GM21723 (cell line): Measurements from ENCODE around the gene PARP11.
A peak's percentile ranks its signal among the peaks of the same experiment; 100 is the strongest.

Source experiments
- ATAC-seq: cut with Tn5 transposase; IDR thresholded peaks from one replicate; pipeline ENCODE4 v1.9.1; 2021; ENCODE audit warnings: mild to moderate bottlenecking, moderate library complexity; ENCODE audit not compliant: unreplicated experiment

The PARP11 gene, protein sequence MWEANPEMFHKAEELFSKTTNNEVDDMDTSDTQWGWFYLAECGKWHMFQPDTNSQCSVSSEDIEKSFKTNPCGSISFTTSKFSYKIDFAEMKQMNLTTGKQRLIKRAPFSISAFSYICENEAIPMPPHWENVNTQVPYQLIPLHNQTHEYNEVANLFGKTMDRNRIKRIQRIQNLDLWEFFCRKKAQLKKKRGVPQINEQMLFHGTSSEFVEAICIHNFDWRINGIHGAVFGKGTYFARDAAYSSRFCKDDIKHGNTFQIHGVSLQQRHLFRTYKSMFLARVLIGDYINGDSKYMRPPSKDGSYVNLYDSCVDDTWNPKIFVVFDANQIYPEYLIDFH

GRCh38 chr12:3872800-3873636 is at the start of gene PARP11:
Gene PARP11 (minus strand): TSS chr12:3873399. CDS start chr12:3873229, 170 bp downstream.
- peak; percentile 92 for ATAC-seq

GRCh38 chr12:3922033-3922432 is 48.8 kb upstream of the PARP11 start:
- no peak for ATAC-seq

- ATAC-seq = no peak
These were observed 48.3 kb upstream of the PARP11 start for GRCh38 chr12:3921526-3921925.

DNA sequence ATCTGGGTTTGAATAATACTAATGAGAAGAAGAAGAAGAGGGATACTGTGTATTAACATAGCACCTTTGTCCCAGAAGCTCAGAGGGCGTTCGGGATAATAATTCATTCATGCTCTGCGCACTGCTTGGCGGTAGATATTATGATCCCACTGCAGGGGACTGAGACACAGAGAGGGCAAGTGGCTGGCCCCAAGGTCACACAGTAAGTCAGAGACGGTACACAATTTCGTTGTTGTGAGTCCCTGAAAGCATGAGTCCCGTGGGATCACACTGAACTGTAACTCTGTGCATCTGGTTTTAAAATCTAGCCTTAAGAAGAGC is 47.9 kb upstream of the PARP11 start:
- no peak for ATAC-seq

GRCh38 chr12:3920351-3921150 is 47.4 kb upstream of the PARP11 start:
- no peak for ATAC-seq

GRCh38 chr12:3913278-3913677 is 40.1 kb upstream of the PARP11 start:
- ATAC-seq = no peak

DNA sequence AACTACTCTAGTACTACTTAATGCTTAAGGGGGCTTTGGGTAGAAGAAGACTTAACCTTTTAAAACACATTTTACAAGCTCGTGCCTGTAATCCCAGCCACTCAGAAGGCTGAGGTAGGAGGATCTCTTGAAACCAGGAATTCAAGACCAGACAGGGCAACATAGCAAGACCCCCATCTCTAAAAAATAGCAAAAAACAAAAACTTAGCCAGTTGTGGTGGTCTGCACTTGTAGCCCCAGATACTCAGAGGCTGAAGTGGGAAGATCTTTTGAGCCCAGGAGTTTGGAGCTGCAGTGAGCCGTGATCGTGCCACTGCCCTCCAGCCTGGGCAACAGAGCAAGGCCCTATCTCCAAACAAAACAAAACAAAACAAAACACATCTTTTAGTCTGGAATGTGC is 39.7 kb upstream of the PARP11 start:
- ATAC-seq = no peak

DNA sequence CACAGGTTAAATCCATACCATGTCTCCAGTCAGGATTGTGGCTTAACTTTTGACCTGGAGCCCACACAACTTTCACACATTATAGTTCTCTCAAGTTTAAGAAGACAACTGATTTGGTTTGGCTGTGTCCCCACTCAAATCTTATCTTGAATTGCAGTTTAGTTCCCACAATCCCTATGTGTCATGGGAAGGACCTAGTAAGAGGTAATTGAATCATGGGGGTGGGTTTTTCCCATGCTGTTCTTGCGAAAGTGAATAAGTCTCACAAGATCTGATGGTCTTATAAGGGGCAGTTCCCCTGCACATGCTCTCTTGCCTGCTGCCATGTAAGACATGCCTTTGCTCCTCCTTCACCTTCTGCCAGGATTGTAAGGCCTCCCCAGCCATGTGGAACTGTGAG is 38.2 kb upstream of the PARP11 start:
- no peak for ATAC-seq

DNA sequence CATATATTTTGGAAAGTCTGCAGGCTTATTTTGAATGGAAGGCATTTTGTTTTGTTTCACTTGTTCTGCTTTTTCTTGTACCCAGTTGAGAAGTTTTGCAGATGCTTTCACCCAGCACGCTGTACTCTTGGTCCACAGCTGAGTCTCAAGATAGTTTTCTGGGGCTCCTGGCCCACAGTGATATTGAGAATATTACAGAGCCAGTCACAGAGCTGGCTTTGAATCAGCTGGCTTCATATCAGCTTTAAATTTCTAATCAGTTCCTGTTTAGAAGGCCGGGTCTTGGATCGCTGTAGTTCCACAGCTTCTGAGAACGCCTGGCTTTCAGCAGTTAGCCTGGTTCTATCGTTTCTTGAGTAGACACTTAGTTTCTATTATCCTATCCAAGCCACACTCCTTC is 32.5 kb upstream of the PARP11 start:
- ATAC-seq = no peak

DNA sequence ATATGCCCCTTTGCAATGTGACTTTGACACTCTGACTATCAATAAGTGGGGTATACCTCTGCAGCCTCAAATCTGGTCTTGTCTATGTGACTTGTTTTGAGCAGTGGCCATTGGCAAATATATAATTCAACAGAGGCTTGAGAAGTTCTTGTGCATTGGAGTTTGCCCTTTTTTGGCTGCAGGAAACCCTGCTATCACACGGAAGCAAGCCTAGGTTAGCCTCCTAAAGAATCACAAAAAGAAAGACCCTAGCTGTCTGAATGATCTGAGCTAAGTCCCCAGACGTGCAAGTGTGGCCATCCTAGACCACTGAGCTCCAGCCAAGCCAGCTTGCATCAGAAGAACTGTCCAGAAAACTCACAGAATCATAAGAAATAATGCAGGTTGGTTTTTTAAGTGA is 31.8 kb upstream of the PARP11 start:
- no peak for ATAC-seq

DNA sequence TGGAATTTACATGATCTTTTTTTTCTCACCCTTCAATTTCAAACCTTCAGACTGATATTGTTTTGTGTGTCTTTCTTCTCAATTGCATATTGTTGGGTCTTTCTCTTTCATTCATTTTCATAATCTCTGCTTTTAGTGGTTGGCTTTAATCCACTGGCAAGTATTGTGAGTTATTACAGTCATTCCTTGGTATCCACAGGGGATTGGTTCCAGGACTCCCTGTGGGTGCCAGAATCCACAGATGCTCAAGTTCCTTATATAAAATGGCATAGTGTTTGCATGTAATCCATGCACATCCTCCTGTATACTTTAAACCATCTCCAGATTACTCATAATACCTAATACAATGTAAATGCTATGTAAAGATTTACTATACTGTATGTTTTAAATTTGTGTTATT is 29.7 kb upstream of the PARP11 start:
- no peak for ATAC-seq

- no peak for ATAC-seq
These were observed 27.9 kb upstream of the PARP11 start for GRCh38 chr12:3901116-3901515.

GRCh38 chr12:3898756-3899155 is 25.6 kb upstream of the PARP11 start:
- no peak for ATAC-seq

DNA sequence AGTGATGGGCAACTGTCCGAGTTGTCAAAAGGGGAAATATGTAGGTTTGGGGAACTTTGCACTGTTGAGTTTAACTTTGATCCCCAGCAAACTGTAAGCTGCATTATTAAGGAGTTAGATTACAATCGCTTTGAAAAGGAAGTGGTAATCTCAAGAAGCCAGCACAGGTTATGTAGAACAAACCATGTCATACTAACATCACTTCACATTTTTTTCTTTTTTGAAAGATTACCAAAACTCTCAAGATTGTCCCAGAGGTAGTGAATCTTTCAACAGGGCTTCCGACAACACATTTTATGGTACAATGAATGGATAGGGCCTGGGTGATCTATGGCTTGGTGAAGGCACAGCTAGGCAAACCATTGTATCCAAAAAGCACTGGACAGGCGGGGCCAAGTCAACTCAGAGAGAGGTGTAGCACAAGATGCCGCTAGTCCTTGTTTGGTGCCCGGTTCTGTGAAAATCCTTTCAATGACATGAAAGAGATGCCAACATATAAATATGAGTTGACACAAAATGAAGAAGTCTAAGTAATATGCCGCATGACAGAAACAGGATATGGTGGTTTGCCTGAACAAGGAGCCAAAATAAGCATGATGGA is 24.3 kb upstream of the PARP11 start:
- ATAC-seq = no peak

DNA sequence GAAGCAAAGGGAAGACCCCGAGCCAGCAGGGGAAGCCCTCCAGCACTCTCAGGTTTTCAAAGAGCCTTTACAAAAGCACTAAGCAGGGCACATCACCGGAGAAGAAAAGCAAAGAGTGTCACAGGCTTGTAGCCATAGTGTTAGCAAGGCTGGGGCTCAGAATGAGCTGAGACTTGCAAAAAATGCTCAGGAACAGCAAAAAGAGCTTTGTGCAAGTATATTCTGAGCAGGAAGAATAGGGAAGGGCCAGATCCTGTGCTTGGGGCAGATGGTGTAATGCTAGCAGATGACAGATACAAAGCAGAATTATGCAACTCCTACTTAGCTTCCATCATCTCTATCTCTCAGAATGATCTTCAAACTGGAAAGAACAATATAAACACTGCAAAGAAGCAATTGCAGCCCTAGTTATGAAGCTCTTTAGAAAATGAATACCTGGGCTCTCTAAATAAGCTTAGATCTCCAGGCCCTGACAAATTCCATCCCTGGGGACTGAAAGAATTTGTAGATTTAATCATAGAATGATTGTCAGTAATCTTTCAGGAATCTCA is 23.7 kb upstream of the PARP11 start:
- no peak for ATAC-seq

GRCh38 chr12:3896356-3896755 is 23.2 kb upstream of the PARP11 start:
- no peak for ATAC-seq

GRCh38 chr12:3892631-3893030 is 19.4 kb upstream of the PARP11 start:
- ATAC-seq = no peak

- ATAC-seq = no peak
These were observed 18.0 kb upstream of the PARP11 start for GRCh38 chr12:3891201-3891600.

- no peak for ATAC-seq
These were observed 15.5 kb upstream of the PARP11 start for GRCh38 chr12:3888659-3889058.

DNA sequence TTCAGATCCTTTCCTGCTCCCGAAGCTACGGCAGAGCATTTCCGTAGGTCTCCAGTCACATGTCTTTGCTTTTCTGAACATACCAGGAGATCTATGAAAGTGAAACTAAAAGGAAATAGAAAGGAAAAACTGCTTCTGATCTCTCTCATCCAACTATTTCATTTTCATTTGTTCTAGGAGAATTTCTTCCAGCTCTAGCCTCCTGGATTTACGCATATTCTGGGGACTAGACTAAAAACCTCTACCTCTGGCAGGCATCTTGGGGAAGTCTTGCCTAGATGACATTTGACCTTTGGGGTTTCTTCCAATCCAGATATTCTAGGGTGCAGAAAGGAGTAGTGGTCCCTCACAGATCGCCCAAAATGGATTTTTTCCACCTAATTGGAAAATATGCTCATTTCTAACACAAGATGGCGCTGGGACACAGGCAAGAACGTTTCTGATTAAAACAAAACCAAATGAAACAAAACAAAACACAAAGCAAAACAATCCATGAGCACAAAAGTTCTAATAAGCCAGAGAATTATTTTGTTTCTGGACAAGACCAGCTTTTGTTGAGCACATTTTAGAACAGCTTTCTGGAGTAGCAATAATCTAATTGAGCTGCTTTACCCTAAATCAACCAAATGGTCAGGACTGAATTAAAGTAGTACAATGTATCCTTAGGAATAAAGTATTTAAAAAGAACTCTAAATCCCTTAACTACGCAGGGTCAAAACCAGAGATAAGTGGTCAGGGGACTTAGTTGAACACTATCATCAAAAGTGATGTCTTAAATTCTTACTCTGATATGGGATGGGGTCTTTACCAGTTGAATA is 12.3 kb upstream of the PARP11 start:
- ATAC-seq = no peak
